RCC 7860 (cell line): Measurements from ENCODE around the gene SSTR4.
A peak's percentile ranks its signal among the peaks of the same experiment; 100 is the strongest.

Experiments
- DNase-seq: peaks from one replicate; pipeline ENCODE4 v3.0.0-alpha.2; 2015; ENCODE audit warnings: low spot score
- FAIRE-seq: peaks from 2 replicates; lab custom pipeline; 2012; peaks lifted over from hg19 to GRCh38; lab: Jason Lieb, UNC

SSTR4 gene

DNA sequence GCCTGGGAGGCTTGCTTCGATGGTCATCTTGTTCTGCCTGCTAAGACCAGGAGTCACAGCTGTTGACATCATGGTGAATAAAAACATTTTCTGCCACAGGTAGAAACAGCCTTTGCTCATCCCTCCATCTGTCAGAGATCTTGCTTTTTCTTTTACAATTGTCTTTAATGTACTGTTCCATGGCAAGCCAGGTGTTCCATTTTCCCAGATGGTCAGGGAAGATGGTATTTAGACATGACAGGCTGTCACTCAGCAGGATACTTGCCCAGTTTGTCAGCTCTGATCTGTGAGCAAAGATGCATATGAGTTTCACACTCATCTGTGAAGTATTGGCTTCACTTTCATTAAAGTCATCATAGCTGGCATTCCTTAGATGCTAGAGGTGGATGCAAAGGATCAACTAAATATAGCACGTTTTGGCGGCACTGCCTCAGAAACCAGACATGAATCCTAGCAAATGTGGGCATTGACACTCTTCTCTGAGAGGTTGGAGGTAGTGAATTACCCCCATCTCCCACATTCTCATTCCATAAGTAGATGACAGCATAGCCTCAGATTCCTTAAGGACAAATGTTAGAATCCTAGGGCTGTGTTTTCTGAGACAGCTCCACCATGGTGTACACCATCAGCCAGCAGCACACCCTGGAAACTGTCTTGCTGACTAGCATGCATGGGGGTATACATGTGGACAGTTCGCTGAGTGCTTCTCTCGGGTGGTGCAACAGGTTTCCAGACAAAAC is 4.2 kb downstream of the SSTR4 start:
- DNase-seq (no peak), FAIRE-seq (no peak)

DNA sequence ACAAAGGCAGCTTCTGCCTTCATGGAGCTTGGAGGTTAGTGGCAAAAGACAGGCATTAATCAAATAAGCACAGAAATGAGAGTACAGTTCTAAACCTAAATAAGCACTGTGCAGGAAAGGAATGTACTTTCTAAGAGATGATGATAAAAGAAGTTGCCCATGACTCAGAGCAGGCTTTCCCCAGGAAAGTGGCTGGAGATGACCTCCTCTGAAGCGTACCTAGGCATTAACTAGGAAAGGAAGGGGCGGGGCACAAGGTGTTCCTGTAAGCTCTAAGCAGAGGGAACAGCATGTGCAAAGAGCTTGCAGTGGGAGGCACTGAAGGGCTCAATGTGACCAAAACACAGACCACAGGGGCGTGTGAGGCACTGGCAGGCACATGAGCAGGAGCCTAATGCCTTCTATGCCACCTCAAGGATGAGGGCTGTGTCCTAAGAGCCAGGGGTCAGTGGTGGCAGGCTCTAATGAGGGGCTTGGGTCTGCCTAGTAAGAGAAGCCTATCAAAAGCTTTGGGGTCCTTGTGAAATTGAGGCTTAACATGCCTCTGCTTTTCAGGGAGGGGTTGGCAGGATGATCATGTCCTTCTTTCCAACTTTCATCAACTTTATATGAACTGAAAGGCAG is 4.9 kb downstream of the SSTR4 start:
- FAIRE-seq (no peak), DNase-seq (no peak)

DNA sequence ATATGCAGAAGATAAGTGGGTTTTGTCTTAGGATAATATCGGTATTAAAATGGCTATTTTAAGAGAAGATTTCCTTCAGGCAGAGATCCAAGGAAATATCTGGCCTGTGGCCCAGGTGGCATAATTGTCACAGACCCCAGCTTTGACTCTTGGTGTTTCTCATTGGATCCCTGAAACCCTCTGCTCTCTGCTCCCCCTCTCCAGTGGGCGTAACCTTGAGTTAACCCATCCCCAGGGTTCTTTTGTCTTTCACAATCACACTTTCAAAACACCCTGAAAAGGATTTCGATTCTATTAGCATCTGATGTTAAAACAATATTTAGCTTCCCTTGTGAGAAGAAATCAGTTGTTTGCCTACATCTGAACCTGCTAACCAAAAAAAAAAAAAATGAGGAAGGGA is 7.2 kb downstream of the SSTR4 start:
- FAIRE-seq (no peak), DNase-seq (no peak)

DNA sequence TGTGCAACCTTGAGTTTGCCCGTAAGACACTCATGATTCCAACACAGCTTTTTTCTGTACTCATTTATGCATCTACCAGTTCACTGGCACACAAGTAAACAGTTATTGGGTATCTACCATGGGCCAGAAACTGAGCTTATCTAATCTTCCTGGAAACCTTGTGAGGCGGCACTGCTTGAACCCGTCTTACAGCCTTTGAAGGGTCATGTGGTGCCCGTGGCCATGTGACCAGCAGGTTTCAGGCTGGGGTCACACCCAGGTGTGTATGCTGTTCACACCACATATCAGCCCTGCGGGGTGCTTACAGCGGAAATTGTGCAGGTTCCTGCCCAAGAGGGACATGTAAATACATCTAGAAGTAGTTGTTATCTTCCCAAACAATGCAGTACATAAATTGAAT is 8.3 kb downstream of the SSTR4 start:
- DNase-seq (no peak), FAIRE-seq (no peak)

DNA sequence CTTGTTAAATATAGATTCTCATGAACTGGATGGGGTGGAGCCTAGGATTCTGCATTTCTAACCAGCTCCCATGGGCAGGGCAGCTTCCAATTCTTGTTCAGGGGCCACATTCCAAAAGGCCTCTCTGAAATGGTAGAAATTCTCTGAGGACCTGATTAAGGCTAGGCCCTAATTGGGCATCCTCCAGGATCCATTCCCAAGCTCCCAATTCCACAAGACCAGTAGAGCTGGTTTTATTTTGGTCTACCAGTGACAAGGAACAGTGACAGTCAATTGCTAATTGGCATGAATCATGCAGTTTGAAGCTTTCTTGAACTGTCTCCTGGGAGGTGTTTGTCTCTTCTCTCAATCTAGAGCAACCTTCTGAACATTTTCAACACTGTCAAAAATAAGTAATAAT is 11.3 kb downstream of the SSTR4 start:
- FAIRE-seq = no peak

DNA sequence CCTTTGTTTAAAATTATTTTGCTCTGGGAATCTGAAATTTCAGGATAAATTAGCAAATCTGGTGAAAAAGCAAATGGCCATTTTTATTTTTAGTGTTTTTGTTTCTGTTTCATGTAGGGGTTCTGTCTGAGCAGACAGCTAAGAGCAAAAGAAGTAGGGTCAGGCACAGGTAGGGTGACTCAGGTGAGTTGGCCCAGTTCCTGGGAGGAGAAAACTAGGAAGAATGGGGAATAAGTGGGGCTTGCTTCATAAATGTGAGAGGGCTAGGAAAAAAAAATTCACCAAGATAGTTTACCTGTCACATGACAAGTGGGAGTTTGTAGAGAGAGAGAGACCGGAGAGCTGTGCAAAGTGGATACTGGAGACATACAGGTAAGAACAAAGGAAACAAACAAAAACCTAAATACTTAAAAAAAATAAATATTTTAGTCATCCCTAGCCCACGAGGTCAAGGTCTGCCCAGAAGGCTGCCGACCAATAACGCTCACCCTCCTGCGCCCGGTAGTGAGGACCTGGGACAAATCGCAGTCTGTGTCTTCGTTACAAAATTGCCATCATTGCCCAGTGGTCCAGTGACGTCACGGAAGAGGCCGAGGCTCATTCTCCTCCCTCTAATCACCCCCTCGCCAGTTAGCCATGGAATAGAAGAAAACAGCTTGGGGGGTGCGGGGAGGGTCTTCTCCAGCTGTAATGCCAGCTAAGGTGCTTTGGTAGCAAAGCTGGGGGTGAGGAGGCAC is 12.1 kb downstream of the SSTR4 start:
- no peak for FAIRE-seq

More for the DNA sequence above, 11.3 kb downstream of the SSTR4 start:
- DNase-seq = no peak

DNA sequence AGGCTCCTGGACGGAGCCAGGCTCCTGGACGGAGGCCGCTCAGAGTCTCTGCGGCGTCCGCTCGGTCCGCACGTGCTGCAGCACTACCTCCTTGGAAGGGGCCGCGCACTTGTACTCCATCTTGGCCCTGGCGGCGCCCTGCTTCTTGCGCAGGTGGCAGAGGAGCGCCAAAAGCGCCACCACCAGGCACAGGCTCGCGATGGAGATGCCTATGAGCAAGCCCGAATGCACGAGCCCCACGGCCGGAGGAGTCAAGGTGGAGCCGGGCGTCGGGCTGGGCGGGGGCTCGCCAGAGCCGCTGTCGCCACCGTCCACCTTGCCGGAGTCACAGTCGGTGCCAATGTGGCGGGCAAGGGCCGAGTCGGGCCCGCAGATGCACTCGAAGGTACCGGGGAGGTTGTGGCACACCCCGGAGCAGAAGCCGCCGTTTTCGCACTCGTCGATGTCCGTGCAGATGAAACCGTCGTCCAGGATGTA is 12.7 kb downstream of the SSTR4 start:
- no peak for FAIRE-seq
- DNase-seq = no peak

More for the DNA sequence above, 12.1 kb downstream of the SSTR4 start:
- no peak for DNase-seq

DNA sequence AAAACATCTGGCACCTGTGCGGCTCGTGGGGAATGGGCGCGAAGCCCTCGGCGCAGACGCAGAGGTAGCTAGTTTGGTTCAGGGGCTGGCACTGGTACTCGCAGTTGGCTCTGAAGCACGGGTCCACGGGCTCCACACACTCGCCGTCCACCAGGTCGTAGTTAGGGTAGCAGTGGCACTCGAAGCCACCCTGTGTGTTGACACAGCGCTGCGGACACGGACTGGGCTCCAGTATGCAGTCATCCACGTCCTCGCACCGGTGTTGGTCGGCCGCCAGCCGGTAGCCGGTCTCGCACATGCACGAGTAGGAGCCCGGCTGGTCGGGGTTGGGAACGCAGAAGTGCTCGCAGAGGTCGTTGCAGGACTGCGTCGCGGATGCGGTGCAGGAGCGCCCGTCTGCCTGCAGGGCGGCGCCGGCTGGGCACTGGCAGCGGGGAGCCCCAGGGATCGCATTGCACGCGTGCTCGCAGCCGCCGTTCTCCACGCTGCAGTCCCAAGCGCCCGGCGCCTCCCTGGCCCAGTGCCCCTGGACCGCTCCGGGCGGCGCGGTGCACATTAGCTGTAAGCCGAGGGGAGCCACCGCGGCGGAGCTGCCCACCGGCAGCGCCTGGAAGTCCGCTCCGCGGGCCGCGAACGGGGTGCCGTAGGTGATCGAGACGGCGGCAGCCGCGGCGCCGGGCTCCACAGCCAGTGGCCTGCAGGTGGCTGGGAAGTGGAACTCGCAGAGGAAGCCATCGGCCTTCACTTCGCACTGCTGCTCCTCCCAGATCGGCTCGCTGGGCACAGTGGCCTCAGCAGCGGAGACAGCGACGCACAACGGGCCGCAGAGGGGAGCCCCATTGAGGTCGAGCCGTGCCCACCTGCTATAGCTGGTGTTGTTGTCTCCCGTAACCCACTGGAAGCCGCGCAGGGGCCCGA is 13.4 kb downstream of the SSTR4 start:
- no peak for FAIRE-seq
- DNase-seq = no peak

DNA sequence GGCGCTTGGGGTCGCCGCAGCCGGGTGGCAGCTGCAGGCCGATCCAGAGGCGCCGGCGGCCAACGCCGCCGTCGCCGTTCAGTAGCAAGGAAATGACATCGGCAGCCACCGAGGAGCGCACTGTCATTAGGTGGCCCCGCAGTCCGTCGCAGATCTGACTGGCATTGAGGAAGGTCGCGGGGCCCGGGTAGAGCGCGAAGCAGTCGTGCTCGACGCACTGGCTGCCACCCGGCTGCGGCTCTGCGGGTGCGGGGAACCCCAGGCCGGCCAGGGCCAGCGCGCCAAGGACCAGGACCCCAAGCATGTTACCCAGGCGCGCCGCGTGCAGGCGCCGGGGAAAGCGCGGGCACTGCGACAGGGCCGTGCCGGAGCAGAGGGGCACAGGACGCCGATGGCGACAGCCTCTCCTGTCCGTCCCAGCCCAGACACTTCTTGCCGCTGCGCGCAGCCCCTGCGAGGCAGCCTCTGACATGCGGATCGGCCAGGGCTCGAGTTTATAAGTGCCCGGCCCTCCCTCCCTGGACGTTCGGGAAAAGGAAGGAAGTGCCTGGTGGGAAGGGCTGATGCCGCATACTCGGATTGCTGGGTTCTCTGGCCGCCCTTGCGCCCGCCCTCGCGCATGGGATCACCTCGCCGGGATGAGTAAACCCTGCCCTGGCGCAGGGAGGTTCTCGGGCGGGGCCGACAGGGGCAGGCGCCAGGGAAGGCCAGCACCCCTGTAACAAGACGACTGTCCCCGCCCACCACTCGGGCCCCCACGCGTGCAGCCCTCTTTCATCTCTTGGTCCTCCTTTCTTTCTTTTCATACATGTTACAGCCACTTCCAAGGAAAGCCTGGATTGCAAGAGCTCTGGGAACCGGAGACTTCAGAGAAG is 14.3 kb downstream of the SSTR4 start, which contains the start of gene THBD:
TSS of gene THBD (minus strand) at position 472 of the 875 bp plus-strand sequence. CDS start at position 304, 168 bp downstream.
- FAIRE-seq = no peak

DNA sequence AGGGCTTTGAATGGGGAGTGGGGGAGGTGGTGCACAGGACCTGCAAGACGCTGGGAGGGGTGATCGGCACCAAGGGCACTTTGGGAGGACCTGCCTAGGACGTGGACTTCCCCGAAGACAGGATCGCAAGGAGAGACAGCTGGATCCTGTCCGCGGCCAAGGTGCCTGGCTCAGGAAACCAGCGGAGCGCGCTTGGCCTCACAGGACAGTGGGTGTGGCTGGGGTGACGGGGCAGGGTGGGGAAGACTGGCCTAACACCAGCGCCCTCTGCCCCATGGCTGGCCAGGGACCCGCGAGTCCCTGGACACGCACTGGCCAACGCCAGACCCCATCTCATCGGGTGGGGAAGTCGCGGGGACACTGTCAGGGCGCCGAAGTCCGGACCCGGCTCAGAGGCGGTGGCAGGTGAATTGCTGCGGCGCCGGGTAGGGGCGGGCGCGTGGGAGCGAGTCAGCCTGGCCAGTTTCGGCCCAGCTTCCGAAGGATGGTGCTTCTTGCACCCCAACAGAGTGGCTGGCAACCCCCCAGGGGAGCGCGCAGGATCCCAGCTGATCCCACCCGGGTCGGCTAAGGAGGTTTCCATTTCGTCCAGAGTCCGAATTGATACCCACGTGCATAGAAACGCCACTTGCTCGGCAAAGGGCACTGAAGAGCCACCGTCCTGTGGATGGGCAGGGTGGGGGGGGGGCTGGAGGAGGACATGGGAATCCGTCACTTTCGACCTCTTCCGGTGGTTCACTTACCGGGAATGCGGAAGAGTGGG is 15.1 kb downstream of the SSTR4 start:
- no peak for DNase-seq
- no peak for FAIRE-seq

More for the DNA sequence above, 14.3 kb downstream of the SSTR4 start, which contains the start of gene THBD:
- no peak for DNase-seq

DNA sequence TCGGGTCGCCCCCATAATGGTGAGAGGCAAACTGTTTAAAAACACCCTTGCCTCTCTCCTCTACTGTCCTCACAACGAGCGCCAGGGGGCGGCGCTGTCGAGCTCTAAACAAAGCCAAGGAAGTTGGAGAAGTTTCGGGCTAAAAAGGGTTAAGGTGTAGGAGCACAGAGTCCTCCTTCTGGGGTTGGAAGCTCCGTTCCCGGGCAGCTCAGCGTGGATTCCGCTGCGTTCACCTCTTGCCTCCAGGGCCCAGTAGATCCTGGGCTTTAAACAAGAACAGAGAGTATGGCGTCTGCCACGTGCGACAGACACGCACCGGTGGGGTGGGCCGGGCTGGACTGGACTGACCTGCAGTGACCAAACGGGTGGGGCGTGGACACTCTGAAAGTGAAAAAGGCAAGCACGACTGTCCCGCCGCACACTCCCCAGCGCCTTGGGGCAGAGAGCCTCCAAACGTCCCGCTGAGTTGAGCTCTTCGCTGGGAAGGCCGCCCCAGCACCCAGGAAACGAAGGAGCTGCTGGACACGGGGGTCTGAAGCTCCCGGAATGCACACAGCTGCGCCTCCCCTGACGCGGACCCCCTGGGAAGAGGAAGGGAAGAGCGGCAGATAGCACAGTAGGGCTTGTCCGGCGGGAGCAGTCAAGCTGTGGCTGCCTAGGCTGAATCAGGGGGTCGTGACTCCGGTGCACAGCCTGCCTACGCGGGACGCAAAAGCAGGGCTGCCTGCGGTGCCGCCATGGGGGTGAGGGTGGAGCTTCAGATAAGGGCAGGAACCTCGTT is 15.9 kb downstream of the SSTR4 start:
- DNase-seq (peak; percentile 10), FAIRE-seq (no peak)

DNA sequence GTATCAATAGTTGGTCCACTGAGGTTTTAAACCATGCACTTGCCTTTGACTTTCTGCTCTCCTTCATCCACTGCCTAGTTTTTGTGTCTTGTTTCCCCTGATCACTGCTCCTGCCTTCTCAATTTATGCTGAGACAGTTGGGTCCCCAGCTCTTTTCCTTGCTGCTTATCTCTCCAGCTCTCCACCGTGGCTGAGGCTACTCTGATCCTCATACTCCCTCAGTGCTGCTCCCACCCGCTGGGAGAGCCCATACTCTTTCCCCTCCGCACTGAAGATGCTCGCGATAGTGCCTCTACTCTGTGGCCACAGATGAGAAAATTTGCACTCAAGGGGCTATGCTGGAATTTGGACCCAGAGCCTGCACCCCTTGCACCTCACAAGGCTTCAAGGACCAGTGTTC is 17.8 kb downstream of the SSTR4 start:
- FAIRE-seq = no peak

DNA sequence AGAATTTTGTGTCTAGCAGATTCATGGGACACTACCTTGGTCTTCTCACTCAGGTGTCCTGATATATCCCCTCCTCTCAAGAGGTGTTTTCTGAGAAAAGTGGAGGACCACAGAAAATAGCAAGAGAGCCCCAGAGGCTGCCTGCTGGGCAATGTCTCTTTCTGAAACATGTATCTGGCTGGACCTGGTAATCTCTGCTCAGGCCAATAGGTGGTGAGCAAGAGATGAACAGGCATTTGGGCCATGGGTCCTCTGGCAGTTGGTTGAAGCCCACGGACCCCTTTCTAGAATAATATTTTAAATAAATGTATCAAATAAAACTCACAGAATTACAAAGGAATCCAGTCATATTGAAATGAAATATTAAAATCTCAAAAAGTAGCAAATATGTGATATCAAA is 23.1 kb downstream of the SSTR4 start:
- FAIRE-seq = no peak
- no peak for DNase-seq

More for the DNA sequence above, 17.8 kb downstream of the SSTR4 start:
- no peak for DNase-seq

DNA sequence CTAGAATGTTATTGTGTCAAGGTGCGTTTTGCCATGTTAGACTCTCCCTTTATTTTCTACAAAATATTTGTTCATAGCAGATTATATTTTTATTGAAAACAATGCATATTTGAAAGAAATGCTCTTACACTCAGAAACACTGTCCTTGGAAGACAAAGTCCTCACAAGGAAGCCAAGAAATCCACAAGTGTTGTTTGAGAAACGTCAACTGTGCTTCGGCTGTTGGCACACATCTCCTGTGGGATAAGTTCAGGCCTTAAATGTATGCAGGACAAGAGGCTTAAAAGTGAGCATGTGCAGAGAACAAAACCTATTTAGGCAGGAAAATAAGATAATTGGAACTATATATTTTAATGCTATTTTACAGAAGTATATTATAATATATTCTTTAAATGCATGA is 23.9 kb downstream of the SSTR4 start:
- DNase-seq (no peak), FAIRE-seq (no peak)

DNA sequence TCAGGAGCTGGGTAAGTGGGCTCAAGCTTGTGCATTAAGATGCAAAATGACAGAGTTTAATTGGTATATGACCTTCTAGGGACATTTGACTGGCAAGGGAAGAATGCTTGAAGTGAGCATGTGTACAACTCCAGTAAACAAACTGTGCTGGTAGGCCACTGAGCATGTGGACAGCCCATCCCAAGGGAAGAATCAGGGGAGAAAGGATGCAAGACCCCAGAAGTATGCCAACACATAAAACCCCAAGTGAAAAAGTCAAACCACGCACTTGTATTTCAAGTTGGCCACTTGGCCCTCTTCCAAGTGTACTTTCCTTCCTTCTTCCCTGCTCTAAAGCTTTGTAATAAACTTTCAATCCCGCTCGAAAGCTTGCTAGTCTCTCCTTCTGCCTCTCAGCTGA is 24.7 kb downstream of the SSTR4 start:
- FAIRE-seq (no peak), DNase-seq (no peak)

DNA sequence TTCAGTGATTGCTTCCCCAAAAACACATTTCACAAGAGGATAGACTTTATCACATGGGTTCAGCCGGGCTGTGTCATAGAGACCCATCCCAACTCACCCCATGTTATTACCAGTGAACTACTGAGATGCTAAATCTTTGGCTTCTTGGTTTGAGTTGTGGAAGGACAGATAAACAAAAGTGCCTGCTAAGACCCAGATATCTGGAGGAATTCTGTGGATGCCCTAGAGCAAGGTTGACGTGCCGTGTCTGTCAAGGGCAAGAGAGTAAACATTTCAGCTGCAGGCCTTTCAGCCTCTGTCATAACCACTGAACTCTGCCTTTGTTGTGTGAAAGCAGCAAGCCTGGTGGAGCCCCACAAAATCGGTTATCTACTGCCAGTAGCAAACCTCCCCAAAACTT is 25.5 kb downstream of the SSTR4 start:
- no peak for FAIRE-seq
- no peak for DNase-seq

DNA sequence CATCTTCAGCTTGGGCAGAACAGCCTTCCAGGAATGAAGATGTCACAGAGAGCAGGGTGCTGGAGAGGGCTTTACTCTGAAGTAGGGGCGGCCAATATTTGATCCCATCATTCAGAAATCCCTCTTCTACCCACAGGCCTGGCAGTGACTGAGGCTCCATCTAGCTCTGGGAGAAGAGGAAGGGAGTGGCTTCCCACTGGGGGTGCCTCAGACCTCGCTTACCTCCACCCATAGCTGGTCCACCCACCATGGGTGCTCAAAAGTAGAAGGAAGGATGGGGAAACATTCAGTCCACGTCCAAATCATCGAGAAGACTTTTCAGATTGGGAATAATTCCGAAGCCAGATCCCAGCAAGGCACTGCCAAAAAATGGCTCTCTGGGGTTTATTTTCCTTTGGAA is 26.1 kb downstream of the SSTR4 start:
- FAIRE-seq = no peak
- no peak for DNase-seq
